ENCODE results near the gene BICRA.

GRCh38 chr19:47682939-47683338 lies 74.0 kb downstream of the BICRA start:
- TF ChIP-seq CTCF (IDR thresholded peaks at IDR 0.05) (no peak), EZH2phosphoT487 (IDR thresholded peaks at IDR 0.05) (no peak)

Measured in neural progenitor cell (in vitro differentiated cells).